Endodermal cell (in vitro differentiated cells): ENCODE measurements around the gene C4orf51. TPM values are rescaled to one million over a fixed set of nuclear protein-coding genes. Genes with fewer than 3 reads are reported as not detected.

Source experiments
- DNase-seq: peaks from one replicate; pipeline ENCODE4 v3.0.0-alpha.2; 2017
- H3K27ac ChIP-seq: 2 replicates; pipeline ENCODE4 v1.5.1; 2013; ENCODE audit warnings: mild to moderate bottlenecking, low read depth, low read length, moderate library complexity
- H3K27me3 ChIP-seq: 2 replicates; pipeline ENCODE4 v1.6.1; 2013; ENCODE audit warnings: mild to moderate bottlenecking, low read length, moderate library complexity; ENCODE audit not compliant: insufficient read depth, control insufficient read depth, poor library complexity, severe bottlenecking
- H3K36me3 ChIP-seq: 2 replicates; pipeline ENCODE4 v1.7.0; 2013; ENCODE audit warnings: mild to moderate bottlenecking, low read length, moderate library complexity; ENCODE audit not compliant: control insufficient read depth, insufficient read depth
- H3K4me1 ChIP-seq: one replicate; pipeline ENCODE4 v1.7.0; 2013; ENCODE audit warnings: low read length; ENCODE audit not compliant: control insufficient read depth, insufficient read depth
- H3K4me3 ChIP-seq: 2 replicates; pipeline ENCODE4 v1.5.1; 2013; ENCODE audit warnings: mild to moderate bottlenecking, low read length, moderate library complexity
- H3K9ac ChIP-seq: 2 replicates; pipeline ENCODE4 v1.6.1; 2013; ENCODE audit warnings: mild to moderate bottlenecking, low read length, moderate library complexity; ENCODE audit not compliant: poor library complexity, severe bottlenecking; ENCODE audit errors: extremely low read depth
- H3K9me3 ChIP-seq: 2 replicates; pipeline ENCODE4 v1.6.1; 2013; ENCODE audit warnings: mild to moderate bottlenecking, low read length, moderate library complexity; ENCODE audit not compliant: control insufficient read depth
- H3K27ac Mint-ChIP-seq: 2 replicates; pipeline ENCODE4 v1.8.0; 2020; ENCODE audit warnings: mixed read lengths
- H3K27me3 Mint-ChIP-seq: 2 replicates; pipeline ENCODE4 v1.8.0; 2021; ENCODE audit warnings: mild to moderate bottlenecking, mixed read lengths; ENCODE audit not compliant: insufficient read depth
- H3K36me3 Mint-ChIP-seq: 2 replicates; pipeline ENCODE4 v1.8.0; 2020; ENCODE audit warnings: low read depth, mixed read lengths
- H3K4me1 Mint-ChIP-seq: 2 replicates; pipeline ENCODE4 v1.8.0; 2020; ENCODE audit warnings: mixed read lengths
- H3K4me3 Mint-ChIP-seq: 2 replicates; pipeline ENCODE4 v1.8.0; 2020; ENCODE audit warnings: mild to moderate bottlenecking, moderate library complexity, mixed read lengths
- H3K9me3 Mint-ChIP-seq: 2 replicates; pipeline ENCODE4 v1.8.0; 2020; ENCODE audit warnings: mild to moderate bottlenecking, mixed read lengths
- WGBS, 2 experiments: methylation state at CpG; one replicate each; pipeline versions ENCODE4 v1.1.5 to v1.1.7; 2013; ENCODE audit warnings: missing lambda C conversion rate in 2 of 2, mixed read lengths in 1 of 2; ENCODE audit not compliant: insufficient coverage in 1 of 2, insufficient read length in 1 of 2; 5-methylcytosine and 5-hydroxymethylcytosine counted together
- total RNA-seq, 2 donors: library from RNA; stranded (reverse); fragmentation: NEBNext Ultra II Directional in 1 of 2; extraction: Animal tissue kit (Norgen Biotek cat#: 25700) in 1 of 2; gene quantifications; 2 replicates in 1 of 2; 3 replicates in 1 of 2; pipeline ENCODE4 v1.2.1, GENCODE V29; 2021
- TF ChIP-seq, protein P1 (sequence below): fragments of 200-600 bp; sonication (generic); conservative IDR thresholded peaks from 2 replicates; pipeline ENCODE4 v1.5.0; 2021; ENCODE audit warnings: antibody characterized with exemption, mild to moderate bottlenecking

The C4orf51 gene
- total RNA-seq, 2 donors from 2014 or later = 6.8 TPM; not detected in 1

DNA sequence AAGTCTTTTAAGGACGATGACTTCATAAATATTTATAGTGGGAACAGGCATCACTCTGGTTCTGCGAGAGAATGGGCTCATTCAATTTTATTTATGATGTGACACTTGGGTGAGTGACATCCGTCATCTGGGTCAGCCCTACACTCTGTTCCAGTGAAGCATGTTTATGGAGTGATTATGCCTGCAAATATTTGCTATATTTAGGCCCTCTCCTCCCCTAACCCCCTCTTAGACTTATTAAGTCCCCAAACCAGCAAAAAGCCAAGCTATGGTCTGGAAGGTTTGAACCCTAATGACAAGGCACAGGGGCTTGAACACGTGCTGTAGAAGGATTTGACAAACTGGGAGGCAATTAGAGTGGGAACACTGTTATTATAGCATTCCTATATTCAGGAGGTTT, 55.9 kb downstream of the C4orf51 start:
- Mint-ChIP-seq H3K27ac (peak overlapping the region; percentile 53), H3K36me3 (no peaks in the 10 kb centered on the region), H3K27me3 (no peaks in the 10 kb centered on the region), H3K4me1 (peaks cover 48% of the 10 kb centered on the region), H3K4me3 (no peak overlapping the region), H3K9me3 (no peaks in the 10 kb centered on the region)
- DNase-seq = no peak
- H3K4me1 ChIP-seq = peaks cover 27% of the 10 kb centered on the region
- no peaks in the 10 kb centered on the region for H3K27me3 ChIP-seq
- no peaks in the 10 kb centered on the region for H3K9me3 ChIP-seq
- H3K27ac ChIP-seq = peak overlapping the region; percentile 67
- TF ChIP-seq, protein P1, sequence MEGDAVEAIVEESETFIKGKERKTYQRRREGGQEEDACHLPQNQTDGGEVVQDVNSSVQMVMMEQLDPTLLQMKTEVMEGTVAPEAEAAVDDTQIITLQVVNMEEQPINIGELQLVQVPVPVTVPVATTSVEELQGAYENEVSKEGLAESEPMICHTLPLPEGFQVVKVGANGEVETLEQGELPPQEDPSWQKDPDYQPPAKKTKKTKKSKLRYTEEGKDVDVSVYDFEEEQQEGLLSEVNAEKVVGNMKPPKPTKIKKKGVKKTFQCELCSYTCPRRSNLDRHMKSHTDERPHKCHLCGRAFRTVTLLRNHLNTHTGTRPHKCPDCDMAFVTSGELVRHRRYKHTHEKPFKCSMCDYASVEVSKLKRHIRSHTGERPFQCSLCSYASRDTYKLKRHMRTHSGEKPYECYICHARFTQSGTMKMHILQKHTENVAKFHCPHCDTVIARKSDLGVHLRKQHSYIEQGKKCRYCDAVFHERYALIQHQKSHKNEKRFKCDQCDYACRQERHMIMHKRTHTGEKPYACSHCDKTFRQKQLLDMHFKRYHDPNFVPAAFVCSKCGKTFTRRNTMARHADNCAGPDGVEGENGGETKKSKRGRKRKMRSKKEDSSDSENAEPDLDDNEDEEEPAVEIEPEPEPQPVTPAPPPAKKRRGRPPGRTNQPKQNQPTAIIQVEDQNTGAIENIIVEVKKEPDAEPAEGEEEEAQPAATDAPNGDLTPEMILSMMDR = no peak
- H3K36me3 ChIP-seq = no peaks in the 10 kb centered on the region
- no peak overlapping the region for H3K9ac ChIP-seq
- WGBS, 2 experiments = 81 to 94% methylated on average over 3 to 4 of the region's 4 CpGs
- no peak overlapping the region for H3K4me3 ChIP-seq

DNA sequence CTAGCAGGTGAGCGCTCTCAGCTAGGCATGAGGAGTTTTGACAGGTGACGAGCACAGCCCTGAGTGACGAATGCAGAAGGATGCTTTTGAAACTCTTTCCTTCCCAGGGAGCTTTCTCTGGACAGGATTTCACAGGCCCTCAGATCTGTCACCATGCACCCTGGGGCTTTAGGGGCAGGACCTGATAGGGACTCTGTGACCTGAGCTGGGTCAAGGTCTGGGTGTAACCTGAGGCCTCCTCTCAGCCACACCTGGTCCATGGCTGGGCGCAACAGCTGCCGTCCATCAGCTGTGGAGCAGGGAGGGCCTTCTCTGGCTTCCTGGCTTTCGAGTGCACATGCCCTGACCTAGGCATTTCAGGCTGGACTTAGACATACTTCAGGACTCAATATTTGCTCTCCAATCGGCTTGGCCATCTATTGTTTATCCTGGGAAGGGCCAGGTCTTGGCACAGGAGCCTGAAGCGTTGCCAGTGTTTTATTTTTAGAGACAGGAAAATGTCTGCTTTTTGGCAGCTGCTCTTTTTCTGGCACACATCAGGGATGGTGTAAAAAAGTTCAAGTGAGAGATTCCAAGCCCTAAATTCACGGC, 56.4 kb downstream of the C4orf51 start:
- Histone ChIP-seq H3K9ac (no peak overlapping the region), H3K4me3 (no peak overlapping the region), H3K9me3 (no peaks in the 10 kb centered on the region), H3K36me3 (no peaks in the 10 kb centered on the region), H3K4me1 (peaks cover 23% of the 10 kb centered on the region), H3K27me3 (no peaks in the 10 kb centered on the region), H3K27ac (no peak overlapping the region)
- Mint-ChIP-seq H3K27me3 (no peaks in the 10 kb centered on the region), H3K9me3 (no peaks in the 10 kb centered on the region), H3K27ac (peak overlapping the region; percentile 53), H3K4me1 (peaks cover 46% of the 10 kb centered on the region), H3K4me3 (no peak overlapping the region), H3K36me3 (no peaks in the 10 kb centered on the region)
- peak; percentile 72 for DNase-seq
- WGBS, 2 experiments = 94 to 95% methylated on average over 9 of the region's 9 CpGs
- TF ChIP-seq, protein P1 = no peak

DNA sequence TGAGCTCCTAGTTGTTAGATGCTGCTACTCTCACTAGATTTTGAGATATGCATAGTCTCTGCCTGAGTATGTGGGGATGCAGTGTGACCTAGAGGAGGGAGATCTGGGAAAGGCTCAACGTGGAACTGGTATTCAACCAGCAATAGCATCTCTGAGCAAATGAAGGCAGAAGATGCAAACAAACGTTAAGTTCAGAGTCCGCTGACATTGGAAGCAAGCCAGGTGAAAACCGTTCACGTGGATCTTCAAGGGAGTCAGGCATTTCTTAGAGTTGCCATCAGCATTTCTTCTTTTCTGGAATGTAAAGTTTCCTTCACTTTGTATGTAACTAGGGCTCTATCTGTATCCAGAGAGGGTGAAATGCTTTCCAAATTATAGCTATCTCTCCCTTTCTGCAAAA, 59.9 kb downstream of the C4orf51 start:
- Histone ChIP-seq H3K36me3 (no peaks in the 10 kb centered on the region), H3K27ac (no peak overlapping the region), H3K9me3 (no peaks in the 10 kb centered on the region), H3K4me1 (peaks cover 18% of the 10 kb centered on the region), H3K27me3 (no peaks in the 10 kb centered on the region), H3K9ac (no peak overlapping the region), H3K4me3 (no peak overlapping the region)
- TF ChIP-seq, protein P1 = no peak
- H3K4me1 Mint-ChIP-seq = peaks cover 45% of the 10 kb centered on the region
- 80 to 87% methylated on average over 5 of the region's 5 CpGs for WGBS, 2 experiments
- no peaks in the 10 kb centered on the region for H3K27me3 Mint-ChIP-seq
- no peak for DNase-seq
- peaks cover 3% of the 10 kb centered on the region for H3K36me3 Mint-ChIP-seq
- H3K9me3 Mint-ChIP-seq = no peaks in the 10 kb centered on the region
- H3K4me3 Mint-ChIP-seq = no peak overlapping the region
- no peak overlapping the region for H3K27ac Mint-ChIP-seq
